Activated CD8-positive, alpha-beta memory T cell treated with anti-CD3 and anti-CD28 coated beads, Interleukin-2, amount 50 U/mL, for 1 hour (primary cell): ENCODE measurements around the gene RAVER1.
"Not testable (repeated sequence)": the region's sequence is repeated elsewhere in the genome, so short reads cannot be mapped to it uniquely, and the experiment has no call there.

Experiments
- DNase-seq: peaks from one replicate; pipeline ENCODE4 v3.0.0-alpha.2; 2020; ENCODE audit errors: extremely low read depth

The RAVER1 gene, protein sequence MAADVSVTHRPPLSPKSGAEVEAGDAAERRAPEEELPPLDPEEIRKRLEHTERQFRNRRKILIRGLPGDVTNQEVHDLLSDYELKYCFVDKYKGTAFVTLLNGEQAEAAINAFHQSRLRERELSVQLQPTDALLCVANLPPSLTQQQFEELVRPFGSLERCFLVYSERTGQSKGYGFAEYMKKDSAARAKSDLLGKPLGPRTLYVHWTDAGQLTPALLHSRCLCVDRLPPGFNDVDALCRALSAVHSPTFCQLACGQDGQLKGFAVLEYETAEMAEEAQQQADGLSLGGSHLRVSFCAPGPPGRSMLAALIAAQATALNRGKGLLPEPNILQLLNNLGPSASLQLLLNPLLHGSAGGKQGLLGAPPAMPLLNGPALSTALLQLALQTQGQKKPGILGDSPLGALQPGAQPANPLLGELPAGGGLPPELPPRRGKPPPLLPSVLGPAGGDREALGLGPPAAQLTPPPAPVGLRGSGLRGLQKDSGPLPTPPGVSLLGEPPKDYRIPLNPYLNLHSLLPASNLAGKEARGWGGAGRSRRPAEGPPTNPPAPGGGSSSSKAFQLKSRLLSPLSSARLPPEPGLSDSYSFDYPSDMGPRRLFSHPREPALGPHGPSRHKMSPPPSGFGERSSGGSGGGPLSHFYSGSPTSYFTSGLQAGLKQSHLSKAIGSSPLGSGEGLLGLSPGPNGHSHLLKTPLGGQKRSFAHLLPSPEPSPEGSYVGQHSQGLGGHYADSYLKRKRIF

DNA sequence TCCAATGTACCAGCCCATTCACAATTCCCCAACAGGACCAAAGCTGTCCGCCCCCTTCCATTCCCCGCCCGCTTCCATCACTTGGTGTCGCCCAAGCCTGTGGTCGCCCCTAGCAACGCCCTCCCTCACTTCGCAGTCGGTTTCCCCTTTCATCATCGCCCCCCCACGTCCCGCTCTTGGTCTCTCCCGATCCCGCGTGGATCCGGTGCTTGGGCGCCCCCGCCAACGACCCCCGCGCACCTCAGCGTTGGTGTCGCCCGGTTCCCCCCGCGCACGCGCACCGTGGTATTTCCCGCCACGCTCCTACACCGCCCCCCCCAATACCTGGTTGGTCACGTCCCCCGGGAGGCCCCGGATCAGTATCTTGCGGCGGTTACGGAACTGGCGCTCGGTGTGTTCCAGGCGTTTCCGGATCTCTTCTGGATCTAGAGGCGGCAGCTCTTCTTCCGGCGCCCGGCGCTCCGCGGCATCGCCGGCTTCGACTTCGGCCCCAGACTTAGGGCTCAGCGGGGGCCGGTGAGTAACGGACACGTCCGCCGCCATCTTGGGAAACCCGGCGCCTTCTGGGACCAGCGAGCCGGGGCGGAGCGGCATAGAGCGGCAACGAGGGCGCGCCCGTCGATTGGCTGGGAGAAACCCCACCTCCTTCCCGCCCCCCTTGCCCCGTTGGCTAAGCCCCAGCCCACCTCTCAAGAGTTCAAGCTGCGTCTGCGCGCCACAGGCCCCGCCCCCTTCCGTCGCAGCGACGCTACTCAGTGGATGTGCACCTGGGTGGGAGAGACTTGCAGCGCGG, at the start of gene RAVER1:
RAVER1 (minus strand) TSS at position 565 of the 793 bp plus-strand sequence; CDS start at position 543, 22 bp downstream.
- DNase-seq, result peak; percentile 93

DNA sequence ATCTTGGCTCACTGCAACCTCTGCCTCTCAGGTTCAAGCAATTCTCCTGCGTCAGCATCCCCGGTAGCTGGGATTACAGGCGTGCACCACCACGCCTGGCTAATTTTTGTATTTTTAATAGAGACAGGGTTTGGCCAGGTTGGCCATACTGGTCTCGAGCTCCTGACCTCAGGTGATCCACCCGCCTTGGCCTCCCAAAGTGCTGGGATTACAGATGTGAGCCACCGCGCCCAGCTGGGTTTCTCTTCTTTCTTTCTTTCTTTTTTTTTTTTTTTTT, 49.8 kb upstream of the RAVER1 start:
- DNase-seq, result not testable (repeated sequence)

DNA sequence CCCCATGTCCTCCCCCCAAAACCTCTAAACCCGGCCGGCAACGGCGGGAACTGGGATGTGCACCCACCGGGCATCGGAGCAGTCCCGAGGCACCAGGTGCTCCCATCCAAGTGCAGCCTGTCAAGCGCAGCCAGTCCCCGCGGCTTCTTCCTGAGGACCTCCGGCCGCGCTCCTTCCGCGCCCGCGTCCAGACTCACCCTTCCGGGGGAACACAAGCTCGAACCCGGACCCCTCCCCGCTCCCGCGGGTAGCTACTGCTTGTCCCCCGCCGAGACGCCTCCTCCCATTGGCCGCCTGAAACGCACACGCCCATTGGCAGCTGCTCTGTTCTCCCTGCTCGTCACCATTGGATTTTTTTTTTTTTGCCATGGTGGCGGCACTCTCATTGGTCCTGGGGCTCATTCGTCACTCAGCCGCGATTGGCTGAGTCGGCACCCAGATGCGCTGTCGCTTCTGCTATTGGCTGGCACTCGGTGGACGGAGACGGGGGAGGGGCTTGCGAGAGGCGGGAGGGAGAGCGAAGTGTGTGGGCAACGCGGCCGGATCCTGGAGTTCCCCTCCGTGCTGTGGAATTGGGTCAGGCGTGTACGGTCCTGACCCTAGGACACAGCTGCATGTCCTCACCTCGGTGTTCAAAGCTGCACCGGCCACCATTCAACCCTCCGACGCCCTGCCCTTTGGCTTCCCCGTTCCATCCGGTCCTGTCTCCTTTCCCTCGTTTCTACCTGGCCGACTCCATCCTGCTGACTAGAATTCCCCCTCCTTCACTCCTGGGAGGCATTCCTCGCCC, 47.2 kb upstream of the RAVER1 start, which contains the start of gene TYK2:
TYK2 (minus strand) TSS at position 260 of the 790 bp plus-strand sequence. CDS start 2,166 bp downstream, outside the sequence.
- peak; percentile 82 for DNase-seq

DNA sequence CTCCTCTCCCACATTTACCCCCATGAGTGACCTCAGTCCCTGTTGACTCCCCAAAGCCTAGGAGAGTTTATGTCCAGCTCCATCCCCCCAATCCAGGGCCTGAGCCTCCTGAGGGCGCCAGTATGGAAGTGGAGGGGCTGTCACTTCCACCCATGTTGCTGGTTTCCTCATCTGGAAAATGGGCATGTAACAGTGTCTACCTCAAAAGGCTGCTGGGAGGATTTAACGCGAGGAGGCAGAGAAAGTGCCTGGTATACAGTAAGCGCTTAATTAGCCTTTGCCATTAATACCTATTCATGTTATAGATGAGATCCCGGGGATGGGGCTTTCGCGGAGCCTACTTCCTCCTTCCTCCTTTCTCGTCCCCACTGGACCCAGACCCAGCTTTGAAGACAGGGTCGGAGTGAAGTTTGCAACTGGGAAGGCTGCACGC, 46.6 kb upstream of the RAVER1 start:
- DNase-seq, result no peak

DNA sequence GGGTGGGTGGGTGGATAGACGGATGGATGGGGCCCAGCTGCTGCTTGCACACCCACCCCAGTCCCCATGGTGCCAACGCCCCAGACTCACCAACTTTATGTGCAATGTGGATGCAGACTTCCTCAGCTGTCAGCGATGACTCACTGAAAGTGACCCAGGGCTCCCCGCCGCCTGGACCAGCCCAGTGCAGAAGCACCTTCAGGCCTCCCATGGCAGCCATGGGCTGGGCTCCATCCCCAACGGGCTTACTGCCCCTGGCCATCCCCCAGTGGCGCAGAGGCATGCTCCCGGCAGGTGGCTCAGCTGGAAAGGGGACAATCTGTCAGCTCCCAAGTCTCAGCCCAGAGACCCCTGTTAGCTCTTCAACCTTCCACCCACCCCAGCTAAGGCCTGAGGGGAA, 44.8 kb upstream of the RAVER1 start:
- no peak for DNase-seq

DNA sequence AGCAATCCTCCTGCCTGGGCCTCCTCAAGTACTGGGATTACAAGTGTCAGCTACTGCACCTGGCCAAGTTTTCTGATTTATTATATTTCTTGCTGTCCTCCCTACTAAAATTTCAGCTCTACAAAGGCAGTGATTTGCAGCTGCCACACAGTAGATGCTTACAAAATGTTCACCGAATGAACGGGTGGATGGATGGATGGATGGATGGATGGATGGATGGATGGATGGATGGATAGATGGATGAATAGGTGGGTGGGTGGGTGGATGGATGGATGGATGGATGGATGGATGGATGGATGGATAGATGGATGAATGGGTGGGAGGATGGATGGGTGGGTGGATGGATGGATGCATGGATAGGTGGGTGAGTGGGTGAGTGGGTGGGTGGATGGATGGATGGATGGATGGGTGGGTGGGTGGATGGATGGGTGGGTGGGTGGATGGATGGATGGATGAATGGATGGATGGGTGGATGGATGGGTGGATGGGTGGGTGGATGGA, 43.9 kb upstream of the RAVER1 start:
- DNase-seq, result not testable (repeated sequence)

DNA sequence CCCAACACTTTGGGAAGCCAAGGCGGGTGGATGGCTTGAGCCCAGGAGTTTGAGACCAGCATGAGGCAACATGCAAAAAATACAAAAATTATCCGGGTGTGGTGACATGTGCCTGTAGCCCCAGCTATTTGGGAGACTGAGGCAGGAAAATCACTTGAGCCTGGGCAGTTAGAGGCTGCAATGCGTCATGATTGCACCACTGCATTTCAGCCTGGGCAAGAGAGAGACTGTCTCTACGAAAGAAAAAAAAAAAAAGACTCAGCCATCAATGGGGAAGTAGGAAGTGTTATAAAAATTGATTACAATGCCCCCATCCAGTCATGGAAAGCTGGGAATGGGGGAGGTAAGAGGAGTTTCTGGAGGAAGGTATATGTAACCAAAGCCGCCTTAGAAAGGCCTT, 41.6 kb upstream of the RAVER1 start:
- no peak for DNase-seq

DNA sequence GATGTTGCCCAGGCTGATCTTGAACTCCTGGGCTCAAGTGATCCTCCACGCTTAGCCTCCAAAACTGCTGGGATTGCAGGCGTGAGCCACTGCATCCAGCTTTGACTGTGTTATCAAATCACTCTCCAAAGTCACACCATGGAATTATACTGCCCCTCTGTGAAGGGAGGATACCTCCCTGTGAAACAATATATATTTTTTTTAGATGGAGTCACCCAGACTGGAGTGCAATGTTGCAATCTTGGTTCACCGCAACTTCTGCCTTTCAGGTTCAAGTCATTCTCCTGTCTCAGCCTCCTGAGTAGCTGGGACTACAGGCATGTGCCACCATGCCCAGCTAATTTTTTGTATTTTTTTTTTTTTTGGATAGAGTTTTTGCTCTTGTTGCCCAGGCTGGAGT, 39.4 kb upstream of the RAVER1 start:
- no peak for DNase-seq

DNA sequence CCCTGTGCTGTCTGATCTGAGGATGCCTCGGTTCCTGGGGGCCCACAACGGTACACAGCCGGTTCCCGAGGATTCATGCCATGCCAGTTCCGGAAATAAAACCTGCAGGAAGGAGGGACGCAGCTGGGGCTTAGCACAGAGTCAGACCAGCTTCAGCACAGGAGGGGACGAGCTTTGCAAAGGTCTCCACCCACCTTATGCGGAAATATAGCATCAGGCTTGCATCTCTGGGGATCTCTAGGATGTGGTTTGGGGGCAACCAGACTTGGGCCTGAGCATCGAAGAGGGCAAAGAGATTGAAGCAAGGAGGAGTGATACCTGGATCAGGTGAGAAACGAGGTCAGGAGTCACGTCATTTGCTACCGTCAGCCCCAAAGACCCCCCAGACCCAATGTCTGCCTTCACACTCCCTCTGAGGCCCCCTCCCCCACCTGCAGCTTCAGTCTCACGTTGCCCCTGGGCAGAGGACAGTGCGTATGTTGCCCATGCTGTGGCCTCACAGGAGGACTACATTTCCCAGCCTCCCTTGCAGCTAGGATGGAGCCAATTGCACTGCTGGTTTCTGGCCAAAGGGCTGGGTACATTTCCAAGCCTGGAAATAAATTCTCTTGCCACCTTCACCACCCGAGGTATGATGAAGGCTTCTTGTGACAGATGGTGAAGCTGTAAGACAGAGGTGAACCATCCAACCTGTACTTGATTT, 34.9 kb upstream of the RAVER1 start:
- no peak for DNase-seq

DNA sequence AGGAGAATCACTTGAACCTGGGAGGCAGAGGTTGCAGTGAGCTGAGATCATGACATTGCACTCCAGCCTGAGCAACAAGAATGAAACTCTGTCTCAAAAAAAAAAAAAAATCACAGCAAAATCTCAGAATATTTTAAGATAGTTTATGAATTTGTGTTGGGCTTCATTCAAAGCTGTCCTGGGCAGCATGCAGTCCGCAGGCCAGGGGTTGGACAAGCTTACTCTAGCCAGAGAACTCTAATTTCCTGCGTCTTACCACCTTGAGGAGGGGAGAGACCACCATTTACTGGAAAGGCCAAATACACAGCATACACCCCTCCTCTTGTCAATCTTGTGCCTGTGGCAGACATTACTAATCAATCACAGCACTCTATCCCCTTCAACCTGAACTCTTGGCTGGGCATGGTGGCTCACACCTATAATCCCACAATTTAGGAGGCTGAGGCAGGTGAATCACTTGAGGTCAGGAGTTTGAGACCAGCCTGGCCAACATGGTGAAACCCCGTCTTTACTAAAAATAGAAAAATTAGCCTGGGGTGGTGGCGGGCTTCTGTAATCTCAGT, 33.7 kb upstream of the RAVER1 start:
- DNase-seq, result not testable (repeated sequence)

DNA sequence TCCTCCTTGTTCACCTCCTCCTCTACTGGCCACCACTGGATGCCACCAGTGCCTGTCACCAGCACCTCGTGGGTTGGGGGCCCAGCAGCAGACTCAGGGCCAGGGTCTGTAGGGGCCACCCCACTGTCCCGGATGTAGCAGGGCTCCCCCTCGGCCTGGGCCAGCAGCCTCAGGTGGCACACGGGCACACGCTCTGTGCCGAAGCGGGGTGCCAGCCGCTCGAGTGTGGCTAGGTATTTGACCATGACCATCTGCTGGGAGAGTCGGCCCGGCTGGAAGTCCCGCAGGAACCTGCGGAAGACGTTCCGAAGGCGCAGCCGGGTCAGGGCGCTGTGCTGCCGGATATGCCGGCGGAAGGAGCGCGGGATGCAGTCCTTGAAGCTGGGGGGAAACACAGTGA, 32.2 kb upstream of the RAVER1 start:
- no peak for DNase-seq

DNA sequence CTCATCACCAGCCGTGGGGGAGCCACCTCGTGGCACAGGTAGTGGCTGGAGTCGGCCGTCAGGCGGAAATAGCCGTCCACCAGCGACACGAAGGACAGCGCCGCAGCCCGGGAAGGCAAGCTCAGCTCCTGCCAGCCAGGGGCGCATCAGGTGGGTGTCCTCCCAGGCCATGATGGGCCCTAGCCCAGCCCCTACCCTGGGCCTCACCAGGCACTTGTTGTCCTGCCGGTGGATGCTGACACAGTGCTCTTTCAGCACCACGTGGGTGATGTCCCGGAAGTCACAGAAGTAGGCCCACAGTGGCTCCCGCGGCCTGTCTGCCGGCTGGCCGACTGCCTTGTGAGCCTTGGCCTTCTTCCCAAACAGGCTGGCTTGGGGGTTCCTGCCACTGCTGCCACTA, 31.3 kb upstream of the RAVER1 start:
- DNase-seq, result no peak

DNA sequence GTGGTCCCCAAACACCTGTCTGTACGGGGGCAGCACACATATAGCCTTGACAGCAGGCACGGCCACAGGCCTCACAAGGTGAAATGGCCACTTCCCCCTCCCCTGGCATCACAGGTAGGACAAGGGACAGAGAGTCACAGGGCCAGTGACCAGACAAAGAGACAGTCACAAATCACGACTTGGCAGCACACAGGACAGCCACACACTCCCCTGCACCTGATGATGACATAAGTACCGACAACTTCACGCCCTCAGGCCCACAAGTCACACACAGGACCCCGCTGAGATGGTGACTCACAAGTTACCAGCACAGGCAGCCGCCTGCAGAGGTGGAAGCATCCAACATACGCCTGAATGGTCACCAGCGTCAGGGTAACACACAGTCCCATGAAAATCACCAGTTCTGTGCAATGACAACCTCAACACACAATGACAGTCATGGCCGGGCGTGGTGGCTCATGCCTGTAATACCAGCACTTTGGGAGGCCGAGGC, 30.5 kb upstream of the RAVER1 start:
- DNase-seq, result no peak

DNA sequence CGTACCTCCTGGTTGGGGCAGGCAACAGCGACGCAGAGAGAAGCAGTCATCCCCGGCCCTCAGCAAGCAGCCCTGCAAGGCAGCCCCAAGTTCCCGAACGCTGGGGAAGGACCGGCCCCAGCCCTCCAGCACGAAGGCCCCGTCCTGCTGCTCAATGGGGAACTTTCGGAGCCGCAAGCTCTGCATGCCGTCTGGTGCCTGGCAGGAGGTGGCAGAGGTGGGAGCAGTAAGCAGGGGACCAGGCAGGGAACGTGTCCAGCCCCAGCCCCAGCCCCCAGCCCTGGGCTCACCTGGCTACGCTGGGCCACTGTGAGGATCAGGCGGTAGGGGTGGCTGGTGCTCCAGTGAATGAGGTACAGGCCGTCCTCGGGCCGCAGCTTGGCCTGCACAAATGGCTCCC, 28.9 kb upstream of the RAVER1 start:
- DNase-seq, result no peak

DNA sequence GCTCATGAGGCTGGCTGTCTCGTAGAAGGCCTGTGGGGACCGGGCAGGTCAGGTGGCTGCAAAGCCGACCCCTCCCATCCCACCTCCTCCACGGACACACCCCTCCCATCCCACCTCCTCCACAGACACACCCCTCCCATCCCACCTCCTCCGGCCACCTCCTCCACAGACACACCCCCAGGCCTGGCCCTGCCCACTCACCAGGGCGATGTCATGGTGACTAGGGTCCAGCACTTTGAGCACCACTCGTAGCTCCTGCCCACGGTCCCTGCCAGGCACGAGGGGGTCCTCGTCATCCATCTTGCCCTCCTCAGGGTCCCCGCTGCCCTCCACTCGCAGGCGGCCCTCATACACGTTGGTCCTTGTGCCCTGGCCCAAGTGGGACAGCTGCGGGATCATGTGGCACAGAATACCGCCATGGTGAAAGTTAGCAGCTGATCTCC, 28.3 kb upstream of the RAVER1 start:
- DNase-seq, result no peak

DNA sequence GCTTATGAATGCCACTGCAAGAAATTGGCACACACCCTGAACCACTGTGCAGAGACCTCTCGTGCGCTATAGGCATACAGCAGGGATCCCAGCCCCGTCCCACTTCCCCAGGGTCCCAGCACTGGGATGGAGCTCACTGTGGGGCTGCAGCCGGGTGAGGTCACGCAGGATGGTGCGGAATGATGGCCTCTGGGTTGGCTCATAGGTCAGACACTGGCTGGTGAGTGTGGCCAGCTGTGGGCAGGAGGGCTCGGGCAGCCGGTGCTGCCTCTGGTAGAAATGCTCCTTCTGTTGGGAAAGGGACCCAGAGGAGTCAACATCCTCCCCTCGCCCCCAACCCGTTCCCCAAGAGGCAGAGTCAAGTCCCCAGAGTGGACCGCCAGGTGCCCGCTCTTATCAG, 23.1 kb upstream of the RAVER1 start:
- no peak for DNase-seq

DNA sequence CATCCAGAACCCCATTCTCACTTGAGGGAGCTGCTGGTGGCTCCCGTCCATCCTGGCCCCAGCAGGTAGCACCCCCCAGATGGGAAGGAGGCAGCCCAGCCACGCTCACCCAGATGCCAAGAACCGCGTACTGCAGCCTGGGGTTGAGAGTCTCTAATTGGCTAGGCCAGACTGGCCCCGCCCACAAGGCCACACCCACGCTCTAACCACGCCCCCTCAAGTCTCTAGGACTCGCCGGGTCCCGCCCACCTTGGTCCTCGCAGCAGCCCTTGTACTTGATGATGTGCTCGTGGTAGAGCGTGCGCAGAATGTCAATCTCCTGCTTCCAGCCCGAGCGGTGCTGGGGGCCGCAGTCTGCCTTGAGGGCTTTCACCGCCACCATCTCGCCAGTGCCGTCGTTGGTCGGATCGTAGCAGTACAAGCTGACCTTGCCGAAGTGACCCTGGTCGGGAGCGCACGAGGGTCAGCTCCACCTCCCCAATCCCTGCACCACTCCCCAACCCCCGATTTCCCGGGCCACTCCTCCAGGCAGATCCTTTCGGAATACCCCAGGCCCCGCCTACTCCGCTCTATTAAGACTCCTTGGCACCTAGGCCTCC, 20.6 kb upstream of the RAVER1 start:
- no peak for DNase-seq

DNA sequence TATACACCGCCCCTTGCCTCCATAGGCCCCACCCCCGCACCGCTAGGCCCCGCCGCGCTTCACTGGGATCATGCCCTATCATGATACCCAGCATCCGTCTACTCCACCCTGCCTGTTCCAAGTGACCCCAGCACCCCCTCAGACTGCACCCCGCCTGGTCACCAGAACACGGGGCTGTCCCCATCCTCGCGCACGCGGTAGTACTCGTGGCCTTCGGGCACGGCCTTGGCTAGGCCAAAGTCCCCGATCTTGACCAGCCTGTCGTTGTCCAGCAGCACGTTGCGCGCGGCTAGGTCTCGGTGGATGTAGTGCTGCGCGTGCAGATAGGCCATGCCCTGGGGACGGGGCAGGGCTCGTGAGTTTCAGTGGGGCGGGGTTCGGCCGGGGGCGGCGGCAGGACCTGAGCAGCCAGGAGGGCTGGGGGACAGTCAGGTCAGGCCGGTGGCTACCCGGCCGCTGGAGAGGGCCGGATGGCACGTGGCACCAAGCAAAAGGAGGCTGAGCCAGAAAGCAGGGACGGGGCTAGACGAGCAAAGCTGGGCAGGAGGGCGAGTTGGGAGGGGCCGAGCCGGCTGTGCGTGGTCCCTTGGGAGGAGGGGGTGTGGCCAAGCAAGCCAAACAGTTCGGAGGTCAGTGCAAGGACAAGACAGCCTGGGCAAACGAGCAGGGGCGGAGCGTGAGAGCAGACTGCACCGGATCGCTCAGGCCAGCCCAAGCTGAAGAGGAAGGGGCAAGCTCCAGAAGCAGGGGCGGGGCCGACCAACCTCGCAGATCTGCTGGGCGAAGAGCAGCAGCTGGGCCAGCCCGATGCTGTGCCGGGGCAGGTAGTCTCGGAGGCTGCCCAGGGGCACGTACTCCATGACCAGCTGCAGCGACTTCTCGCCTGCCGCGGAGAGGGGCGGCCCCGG, 19.7 kb upstream of the RAVER1 start:
- DNase-seq, result no peak

DNA sequence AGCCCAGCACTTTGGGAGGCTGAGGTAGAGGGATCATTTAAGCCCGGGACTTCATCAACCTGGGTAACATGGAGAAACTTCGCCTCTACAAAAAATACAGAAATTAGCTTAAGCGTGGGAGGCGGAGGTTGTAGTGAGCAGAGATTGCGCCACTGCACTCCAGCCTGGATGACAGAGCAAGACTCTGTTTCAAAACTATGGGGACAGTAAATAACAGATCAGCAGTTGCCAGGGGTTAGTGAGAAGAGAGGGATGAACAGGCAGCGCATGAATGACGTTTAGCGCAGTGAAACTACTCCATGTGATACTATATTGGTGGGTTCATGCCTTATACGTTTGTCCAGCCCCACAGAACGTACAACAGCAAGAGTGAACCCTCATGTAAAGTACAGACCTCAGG, 13.2 kb upstream of the RAVER1 start:
- no peak for DNase-seq
